NCI-H460 (cell line): ENCODE results near the gene TPO. TPM values are rescaled to one million over a fixed set of nuclear protein-coding genes. Genes with fewer than 3 reads are reported as not detected.
"Not testable (repeated sequence)": the region's sequence is repeated elsewhere in the genome, so short reads cannot be mapped to it uniquely, and the experiment has no call there.

Experiments used
- DNase-seq: peaks from one replicate; pipeline ENCODE4 v3.0.0-alpha.2; 2016; ENCODE audit warnings: low read depth; ENCODE audit errors: extremely low read depth
- total RNA-seq: library from RNA; depleted of rRNA; stranded (reverse); fragments of >200 nt; shearing (Covaris generic); gene quantifications from 2 replicates; pipeline ENCODE4 v1.2.3, GENCODE V29; 2014

The TPO gene
- total RNA-seq, 1 experiment from 2014 or later = 0.12 TPM

DNA sequence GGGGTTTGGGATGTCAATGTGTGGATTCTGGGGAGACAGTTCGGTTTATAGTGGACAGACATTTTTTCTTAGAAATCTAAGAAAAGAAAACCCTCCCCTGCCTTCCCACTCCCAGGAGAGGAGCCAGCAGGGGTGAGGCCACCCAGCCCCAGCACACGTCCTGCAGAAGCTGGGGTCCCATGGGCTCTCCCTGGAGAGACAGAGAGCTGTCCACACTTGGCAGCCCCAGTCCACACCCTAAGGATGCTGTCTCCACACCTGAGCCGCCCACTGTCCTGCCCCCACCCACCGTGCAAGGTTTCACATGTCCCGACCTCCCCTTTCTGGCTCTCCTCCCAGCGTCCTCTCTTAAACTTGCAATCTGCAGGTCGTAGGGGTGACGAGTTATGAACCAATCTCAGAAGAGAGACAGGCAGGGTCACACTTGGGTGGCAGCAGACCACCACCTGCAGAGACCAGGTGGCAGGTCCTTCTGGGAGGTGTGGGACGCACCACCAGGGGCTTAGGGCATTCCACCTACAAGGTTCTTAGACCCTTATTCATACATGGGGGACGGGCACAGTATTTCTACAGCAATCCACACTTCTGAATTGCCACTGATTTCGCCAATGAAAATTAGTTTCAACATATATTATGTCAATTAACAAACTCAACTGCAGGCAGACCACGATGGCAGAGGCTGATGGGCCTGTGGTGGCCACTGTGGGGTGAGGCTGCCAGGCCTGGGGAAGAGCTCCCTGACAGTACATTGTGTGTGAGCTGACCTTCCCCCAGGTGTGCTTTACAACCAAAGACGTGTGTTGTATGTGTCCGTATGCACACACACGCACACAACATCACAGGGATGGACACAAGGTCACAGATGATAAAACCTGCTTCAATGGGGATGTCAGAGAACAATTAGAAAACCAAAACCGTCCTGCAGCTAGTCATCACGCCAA lies 158.5 kb downstream of the TPO start:
- DNase-seq = no peak

DNA sequence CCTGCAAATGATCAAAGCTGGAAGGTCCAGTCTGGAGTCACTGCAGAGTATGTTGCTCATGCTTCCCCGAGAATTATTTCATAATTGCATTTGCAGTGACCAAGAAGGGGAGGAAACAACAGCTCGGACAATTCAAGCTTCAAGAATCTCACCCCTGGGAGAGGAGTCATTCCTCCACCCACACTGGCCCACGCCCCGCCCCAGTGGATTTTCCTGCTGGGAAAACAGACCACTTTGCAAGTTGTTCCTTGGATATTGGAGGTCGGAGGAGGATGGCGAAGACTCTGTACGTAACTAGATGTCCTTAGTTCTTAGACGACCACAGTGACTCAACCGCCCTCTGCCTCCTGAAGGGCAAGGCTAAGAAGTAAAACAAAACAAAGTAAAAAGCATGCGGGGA lies 159.4 kb downstream of the TPO start:
- no peak for DNase-seq

GRCh38 chr2:1577846-1578245 lies 164.6 kb downstream of the TPO start:
- no peak for DNase-seq

GRCh38 chr2:1581257-1581964 lies 168.1 kb downstream of the TPO start:
- DNase-seq = not testable (repeated sequence)

DNA sequence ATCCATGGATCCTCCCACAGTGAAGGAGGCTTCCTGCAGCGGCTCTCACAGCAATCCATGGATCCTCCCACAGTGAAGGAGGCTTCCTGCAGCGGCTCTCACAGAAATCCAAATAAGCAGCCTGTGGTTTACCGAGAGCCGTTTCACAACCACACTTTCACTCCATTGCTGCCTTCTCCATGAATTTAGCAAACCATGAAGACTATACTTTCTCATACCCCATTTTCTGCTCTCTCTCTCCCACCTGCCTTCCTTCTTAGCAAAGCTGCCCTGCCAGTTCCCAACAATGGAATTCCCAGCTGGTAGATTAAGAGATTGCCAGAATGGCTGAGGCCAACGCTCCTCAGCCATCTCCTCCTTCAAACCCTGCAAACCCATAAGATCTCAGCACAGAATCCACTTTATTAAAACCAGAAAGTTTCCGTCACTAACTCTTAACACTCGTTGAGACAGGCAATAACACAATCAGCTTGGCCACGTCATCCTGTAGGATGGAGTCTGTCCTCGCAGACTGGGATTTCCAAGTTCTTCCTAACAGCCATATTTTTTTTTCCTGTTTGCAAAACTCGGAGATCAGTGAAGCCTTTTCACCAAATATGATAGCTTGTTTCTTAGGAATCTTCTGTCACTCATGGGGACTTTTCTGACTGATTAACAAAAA lies 168.8 kb downstream of the TPO start:
- DNase-seq = no peak

- no peak for DNase-seq
Measured at GRCh38 chr2:1582891-1583341, 169.7 kb downstream of the TPO start.

- no peak for DNase-seq
Measured at GRCh38 chr2:1584051-1584531, 170.8 kb downstream of the TPO start.

- no peak for DNase-seq
Measured at GRCh38 chr2:1584691-1585485, 171.6 kb downstream of the TPO start.

DNA sequence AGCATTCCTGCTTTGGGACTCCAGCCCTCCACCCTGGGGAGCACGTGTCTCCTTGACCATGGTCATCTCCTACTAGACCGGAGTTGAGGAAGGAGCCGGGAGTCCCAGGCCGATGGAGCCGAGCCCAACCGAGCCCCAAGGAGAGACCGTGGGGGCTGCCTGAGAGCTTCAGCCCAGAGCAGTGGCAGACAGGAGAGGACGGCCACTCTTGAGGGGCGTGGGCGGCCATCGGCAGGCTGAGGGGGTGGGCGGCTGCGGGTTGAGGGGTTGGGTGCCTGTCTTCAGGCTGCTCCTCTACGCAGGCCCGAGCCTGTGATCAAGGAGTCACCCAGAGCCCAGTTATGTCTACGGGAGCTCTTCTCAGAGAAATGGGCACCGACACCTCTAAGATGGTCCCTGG lies 172.4 kb downstream of the TPO start:
- no peak for DNase-seq

GRCh38 chr2:1586251-1586922 lies 173.1 kb downstream of the TPO start:
- no peak for DNase-seq

DNA sequence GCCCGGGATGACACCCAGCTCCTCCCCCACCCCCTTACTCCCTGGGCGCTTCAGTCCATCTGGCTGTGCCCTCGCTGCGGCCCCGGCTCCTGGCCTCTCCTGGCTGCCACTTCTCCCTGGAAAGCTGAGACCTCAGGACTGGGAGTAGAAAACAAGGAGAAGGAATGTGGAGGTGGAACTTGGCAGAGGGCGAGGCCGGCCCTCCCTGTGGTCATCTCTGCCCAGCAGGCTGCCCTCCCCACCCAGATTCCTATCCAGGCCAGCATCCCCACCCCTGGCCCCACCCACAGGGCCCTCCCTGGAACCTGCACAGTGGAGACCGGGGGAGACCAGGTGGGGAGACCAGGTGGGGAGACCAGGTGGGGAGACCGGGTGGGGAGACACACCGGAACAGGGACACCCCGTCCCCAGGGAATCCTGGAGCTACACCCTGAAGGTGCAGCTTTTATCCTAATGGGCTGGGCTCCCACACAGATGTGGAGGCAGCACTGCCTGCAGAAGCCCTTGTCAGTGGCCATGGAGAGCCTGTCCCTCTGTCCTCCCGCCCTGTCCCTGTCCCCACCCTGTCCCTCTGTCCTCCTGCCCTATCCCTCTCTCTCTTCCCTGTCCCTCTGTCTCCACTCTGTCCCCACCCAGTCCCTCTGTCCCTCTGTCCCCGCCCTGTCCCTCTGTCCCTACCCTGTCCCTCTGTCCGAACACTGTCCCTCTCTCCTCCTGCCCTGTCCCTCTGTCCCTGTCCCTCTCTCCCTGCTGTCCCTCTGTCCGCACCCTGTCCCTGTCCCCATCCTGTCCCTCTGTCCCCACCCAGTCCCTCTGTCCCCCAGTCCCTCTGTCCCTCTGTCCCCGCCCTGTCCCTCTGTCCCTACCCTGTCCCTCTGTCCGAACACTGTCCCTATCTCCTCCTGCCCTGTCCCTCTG lies 173.9 kb downstream of the TPO start:
- DNase-seq = no peak

DNA sequence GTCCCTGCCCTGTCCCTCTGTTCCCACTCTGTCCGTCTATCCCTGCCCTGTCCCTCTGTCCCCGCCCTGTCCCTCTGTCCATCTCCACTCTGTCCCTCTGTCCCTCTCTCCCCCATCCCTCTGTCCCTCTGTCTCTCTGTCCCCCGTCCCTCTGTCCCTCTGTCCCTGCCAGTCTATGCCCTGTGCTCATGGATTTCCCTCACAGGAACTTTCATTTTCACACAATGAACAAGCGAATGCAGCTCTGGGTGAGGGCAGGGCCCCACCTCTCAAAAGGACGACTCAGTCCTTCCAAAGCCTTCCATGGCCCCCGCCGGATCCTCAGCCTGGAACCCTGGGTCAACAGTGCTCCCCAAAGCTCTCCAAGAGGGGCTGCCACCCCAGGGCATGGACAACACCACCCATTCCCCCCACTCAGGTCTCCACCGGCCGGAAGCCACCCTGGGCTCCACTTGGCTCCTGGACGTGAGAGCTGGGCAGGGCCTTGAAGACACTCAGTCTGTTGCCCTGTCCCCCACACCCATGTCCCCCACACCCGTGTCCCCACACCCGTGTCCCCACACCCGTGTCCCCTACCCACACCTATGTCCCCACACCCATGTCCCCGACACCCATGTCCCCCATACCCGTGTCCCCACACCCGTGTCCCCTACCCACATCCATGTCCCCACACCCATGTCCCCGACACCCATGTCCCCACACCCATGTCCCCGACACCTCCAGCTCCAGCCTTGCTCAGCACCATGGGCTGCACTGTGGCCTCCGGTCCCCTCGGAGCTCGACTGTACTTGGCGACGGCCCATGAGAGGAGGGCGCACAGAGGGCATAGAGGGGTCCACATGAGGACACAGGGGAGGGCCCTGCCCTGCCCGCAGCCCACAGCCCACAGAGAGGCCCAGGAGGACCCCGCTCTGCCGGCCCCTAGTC lies 175.1 kb downstream of the TPO start:
- DNase-seq = no peak

- DNase-seq = no peak
Measured at GRCh38 chr2:1588978-1589621, 175.8 kb downstream of the TPO start.

DNA sequence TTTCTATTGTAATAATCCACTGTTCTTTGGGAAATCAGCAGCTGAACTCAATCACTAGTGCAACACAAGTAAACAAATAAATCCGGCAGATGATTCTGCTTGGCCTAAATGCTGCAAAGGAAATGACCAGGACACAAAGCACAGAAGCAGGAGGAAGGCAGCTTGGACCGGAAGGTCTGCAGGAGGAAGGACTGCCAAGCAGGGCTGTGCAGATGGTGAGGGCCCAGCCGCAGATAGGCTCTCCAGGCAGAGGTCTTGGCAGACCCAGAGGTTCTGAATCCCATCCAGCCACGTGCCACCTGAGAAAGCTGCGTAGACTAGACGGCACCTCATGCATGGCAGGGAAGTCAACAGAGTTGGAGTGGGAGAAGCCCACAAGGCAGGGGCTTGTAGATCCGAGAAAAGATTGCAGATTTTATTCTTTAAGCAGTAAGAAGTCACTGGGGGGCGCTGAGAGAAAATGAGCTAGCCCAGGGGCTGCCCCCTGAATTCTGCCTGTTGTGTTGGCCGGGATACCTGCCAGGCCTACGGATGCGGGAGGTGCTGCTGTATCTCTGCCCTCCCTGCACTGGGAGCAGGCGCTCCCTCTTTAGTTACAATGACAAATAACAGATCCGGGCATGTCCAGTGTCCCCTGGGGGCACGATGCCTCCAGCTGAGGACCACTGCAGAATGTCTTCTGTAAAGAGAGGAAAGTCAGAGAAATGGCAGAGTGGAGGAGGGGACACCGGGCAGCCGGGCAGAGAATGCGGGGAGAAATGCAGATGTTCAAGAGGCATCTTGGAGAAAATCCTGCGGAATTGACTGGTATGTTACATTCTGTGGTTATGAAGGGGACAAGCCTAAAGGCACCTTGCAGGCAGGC lies 177.6 kb downstream of the TPO start:
- DNase-seq = no peak

GRCh38 chr2:1591461-1591770 lies 178.2 kb downstream of the TPO start:
- DNase-seq = no peak
